Tibial nerve (tissue), 4 donors: ENCODE data around the gene CYP27A1. TPM values are rescaled to one million over a fixed set of nuclear protein-coding genes. Genes with fewer than 3 reads are reported as not detected.
A peak's percentile ranks its signal among the peaks of the same experiment; 100 is the strongest.

ENCODE experiments used
- DNase-seq, 2 donors: peaks; one replicate each; pipeline ENCODE4 v3.0.0-alpha.2; 2019; ENCODE audit warnings: low spot score in 2 of 2
- H3K27ac ChIP-seq, 4 donors: fragments of 200-600 bp; sonication (generic) in 3 of 4; one replicate each; pipeline ENCODE4 v1.5.1; 2017 to 2019; ENCODE audit warnings: mild to moderate bottlenecking in 1 of 4
- H3K27me3 ChIP-seq, 2 donors: fragments of 200-600 bp; sonication (generic) in 1 of 2; one replicate each; pipeline versions ENCODE4 v1.5.1 to v1.6.0; 2017 to 2019
- H3K36me3 ChIP-seq, 3 donors: fragments of 200-600 bp; sonication (generic); one replicate each; pipeline ENCODE4 v1.5.1; 2018 to 2019
- H3K4me1 ChIP-seq, 4 donors: fragments of 200-600 bp; sonication (generic) in 3 of 4; one replicate each; pipeline ENCODE4 v1.5.1; 2017 to 2019
- H3K4me3 ChIP-seq, 4 donors: fragments of 200-600 bp; sonication (generic) in 3 of 4; one replicate each; pipeline ENCODE4 v1.5.1; 2017 to 2019; ENCODE audit warnings: mild to moderate bottlenecking in 1 of 4, moderate library complexity in 1 of 4
- H3K9me3 ChIP-seq, 4 donors: fragments of 200-600 bp; sonication (generic) in 3 of 4; one replicate each; pipeline ENCODE4 v1.5.1; 2017 to 2019
- CTCF ChIP-seq, 5 experiments: fragments of 200-600 bp in 3 of 5; fragments of 450-650 bp in 2 of 5; sonication (generic) in 3 of 5; IDR thresholded peaks; one replicate each; pipeline ENCODE4 v1.5.1; 2016 to 2019; ENCODE audit warnings: antibody characterized with exemption in 5 of 5, mild to moderate bottlenecking in 3 of 5, moderate library complexity in 2 of 5
- EP300 ChIP-seq, 2 donors: sonication (generic); formaldehyde crosslinking; IDR thresholded peaks; one replicate each; pipeline ENCODE4 v1.6.1; 2017; ENCODE audit warnings: antibody characterized with exemption in 2 of 2, mild to moderate bottlenecking in 1 of 2
- POLR2A ChIP-seq, 2 donors: fragments of 450-650 bp; IDR thresholded peaks; one replicate each; pipeline ENCODE4 v1.6.1; 2017; ENCODE audit warnings: antibody characterized with exemption in 2 of 2, mild to moderate bottlenecking in 2 of 2, moderate library complexity in 2 of 2
- WGBS, 2 donors: methylation state at CpG; one replicate each; pipeline ENCODE4 v1.1.5; 2018; 5-methylcytosine and 5-hydroxymethylcytosine counted together
- total RNA-seq, 4 donors: library from RNA; depleted of rRNA; stranded (reverse); fragments of >200 nt; gene quantifications; one replicate each; pipeline ENCODE4 v1.1.0, GENCODE V29; 2016

The CYP27A1 gene
- total RNA-seq, 4 donors from 2014 or later, result 57.6 to 92.4 (median 78.9) TPM

GRCh38 chr2:218746470-218746795 lies 35.5 kb upstream of the CYP27A1 start:
- no peaks in the 10 kb centered on the region for H3K27me3 ChIP-seq
- TF ChIP-seq CTCF (IDR thresholded peaks at IDR 0.05) (no peak), EP300 (IDR thresholded peaks at IDR 0.05) (no peak), POLR2A (IDR thresholded peaks at IDR 0.05) (no peak)
- H3K9me3 ChIP-seq, result no peaks in the 10 kb centered on the region
- peak overlapping the region; percentile 69 to 92 (median 84) for H3K27ac ChIP-seq
- no peak for DNase-seq
- H3K4me3 ChIP-seq, result no peak overlapping the region
- peaks cover 0 to 78% (median 18%) of the 10 kb centered on the region in 3 donors for H3K36me3 ChIP-seq
- peaks cover 0 to 44% (median 19%) of the 10 kb centered on the region in 4 donors for H3K4me1 ChIP-seq
- WGBS, 2 donors, result 73 to 78% methylated on average over 1 of the region's 1 CpG

DNA sequence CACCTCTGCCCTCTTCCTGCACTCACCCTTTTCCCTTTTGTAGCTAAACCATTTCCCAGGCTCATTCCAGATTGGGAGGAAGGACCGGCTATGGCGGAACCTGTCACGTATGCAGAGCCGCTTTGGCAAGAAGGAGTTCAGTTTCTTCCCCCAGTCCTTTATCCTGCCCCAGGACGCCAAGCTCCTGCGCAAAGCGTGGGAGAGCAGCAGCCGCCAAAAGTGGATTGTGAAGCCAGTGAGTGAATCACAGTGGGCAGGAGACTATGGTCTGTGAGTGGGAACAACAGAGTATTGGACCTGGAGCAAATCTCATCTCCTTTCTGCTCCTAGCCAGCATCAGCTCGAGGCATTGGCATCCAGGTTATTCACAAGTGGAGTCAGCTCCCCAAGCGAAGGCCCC lies 35.0 kb upstream of the CYP27A1 start:
- no peak for TF ChIP-seq POLR2A (IDR thresholded peaks at IDR 0.05)
- TF ChIP-seq EP300 (IDR thresholded peaks at IDR 0.05), result no peak
- TF ChIP-seq CTCF (IDR thresholded peaks at IDR 0.05), result no peak
- Histone ChIP-seq H3K4me1 (peaks cover 0 to 44% (median 19%) of the 10 kb centered on the region in 4 donors), H3K4me3 (no peak overlapping the region), H3K9me3 (no peaks in the 10 kb centered on the region), H3K27me3 (no peaks in the 10 kb centered on the region), H3K27ac (peak overlapping the region; percentile 69 to 92 (median 84)), H3K36me3 (peaks cover 0 to 78% (median 18%) of the 10 kb centered on the region in 3 donors)
- no peak for DNase-seq
- WGBS, 2 donors, result 86 to 90% methylated on average over 10 of the region's 10 CpGs

DNA sequence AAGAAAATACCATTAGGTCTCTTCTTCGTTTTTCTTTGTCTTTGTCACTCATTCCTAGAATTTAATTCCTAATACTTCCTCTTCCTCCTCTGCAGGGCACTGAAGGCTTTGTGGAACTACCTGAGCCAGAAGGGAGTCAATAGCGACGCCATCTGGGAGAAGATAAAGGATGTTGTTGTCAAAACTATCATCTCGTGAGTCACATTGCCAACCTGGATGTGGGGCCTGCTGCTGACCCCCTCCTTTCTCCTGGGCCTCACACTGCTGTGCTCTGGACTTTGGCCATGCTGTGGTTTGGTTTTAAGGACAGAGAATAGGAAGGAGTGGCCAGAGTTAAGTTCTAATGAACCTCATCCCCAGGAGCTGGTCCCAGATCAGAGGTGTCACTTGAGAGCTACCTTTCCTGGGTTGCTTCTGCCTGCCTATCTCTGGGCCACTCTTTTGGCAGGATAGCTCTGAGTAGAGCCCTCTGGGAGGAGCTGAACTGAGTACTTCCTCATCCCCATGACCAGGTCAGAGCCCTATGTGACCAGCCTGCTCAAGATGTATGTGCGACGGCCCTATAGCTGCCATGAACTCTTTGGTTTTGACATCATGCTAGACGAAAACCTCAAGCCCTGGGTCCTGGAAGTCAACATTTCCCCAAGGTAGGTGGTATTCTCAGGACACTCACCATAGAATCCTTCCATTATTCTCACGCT lies 33.1 kb upstream of the CYP27A1 start:
- Histone ChIP-seq H3K9me3 (no peaks in the 10 kb centered on the region), H3K27ac (peak overlapping the region in 2 of 4 donors; percentile 29 to 89), H3K27me3 (no peaks in the 10 kb centered on the region), H3K4me3 (no peak overlapping the region), H3K36me3 (peaks cover 0 to 86% (median 18%) of the 10 kb centered on the region in 3 donors), H3K4me1 (peaks cover 0 to 37% (median 17%) of the 10 kb centered on the region in 4 donors)
- no peak for TF ChIP-seq EP300 (IDR thresholded peaks at IDR 0.05)
- TF ChIP-seq POLR2A (IDR thresholded peaks at IDR 0.05), result no peak
- no peak for TF ChIP-seq CTCF (IDR thresholded peaks at IDR 0.05)
- 90 to 93% methylated on average over 8 of the region's 8 CpGs for WGBS, 2 donors
- no peak for DNase-seq

- TF ChIP-seq CTCF (IDR thresholded peaks at IDR 0.05) (no peak), EP300 (IDR thresholded peaks at IDR 0.05) (no peak), POLR2A (IDR thresholded peaks at IDR 0.05) (no peak)
- peaks cover 0 to 76% (median 0%) of the 10 kb centered on the region in 3 donors for H3K36me3 ChIP-seq
- no peak overlapping the region for H3K4me3 ChIP-seq
- H3K9me3 ChIP-seq, result no peaks in the 10 kb centered on the region
- H3K27ac ChIP-seq, result no peak overlapping the region
- H3K4me1 ChIP-seq, result no peaks in the 10 kb centered on the region
- 82 to 91% methylated on average over 3 of the region's 3 CpGs for WGBS, 2 donors
- no peaks in the 10 kb centered on the region for H3K27me3 ChIP-seq
- no peak for DNase-seq
Measured at GRCh38 chr2:218754201-218754600, 27.7 kb upstream of the CYP27A1 start.

- DNase-seq, result no peak
- WGBS, 2 donors, result 88 to 91% methylated on average over 7 of the region's 7 CpGs
- Histone ChIP-seq H3K36me3 (peaks cover 0 to 70% (median 0%) of the 10 kb centered on the region in 3 donors), H3K27ac (no peak overlapping the region), H3K4me1 (no peaks in the 10 kb centered on the region), H3K9me3 (no peaks in the 10 kb centered on the region), H3K4me3 (no peak overlapping the region), H3K27me3 (no peaks in the 10 kb centered on the region)
- TF ChIP-seq POLR2A (IDR thresholded peaks at IDR 0.05), result no peak
- TF ChIP-seq CTCF (IDR thresholded peaks at IDR 0.05), result no peak
- no peak for TF ChIP-seq EP300 (IDR thresholded peaks at IDR 0.05)
Measured at GRCh38 chr2:218754781-218755180, 27.2 kb upstream of the CYP27A1 start.
